Fibroblast of pulmonary artery (primary cell): ENCODE measurements around the gene PAPSS1.

Source experiments
- DNase-seq: peaks from one replicate; pipeline ENCODE4 v3.0.0-alpha.2; 2010; ENCODE audit warnings: low read depth
- H3K4me3 ChIP-seq: replicated peaks from 2 replicates; pipeline ENCODE4 v1.5.1; 2011; ENCODE audit warnings: low read depth, mild to moderate bottlenecking, control low read depth, low read length, moderate library complexity
- TF ChIP-seq, protein P1 (sequence below): IDR thresholded peaks from 2 replicates; pipeline ENCODE4 v1.5.1; 2011; ENCODE audit warnings: mild to moderate bottlenecking, control low read depth, low read length, inconsistent platforms; ENCODE audit errors: missing control alignments

The PAPSS1 gene

GRCh38 chr4:107592519-107592918, 127.5 kb downstream of the PAPSS1 start:
- no peak for DNase-seq
- TF ChIP-seq, protein P1, sequence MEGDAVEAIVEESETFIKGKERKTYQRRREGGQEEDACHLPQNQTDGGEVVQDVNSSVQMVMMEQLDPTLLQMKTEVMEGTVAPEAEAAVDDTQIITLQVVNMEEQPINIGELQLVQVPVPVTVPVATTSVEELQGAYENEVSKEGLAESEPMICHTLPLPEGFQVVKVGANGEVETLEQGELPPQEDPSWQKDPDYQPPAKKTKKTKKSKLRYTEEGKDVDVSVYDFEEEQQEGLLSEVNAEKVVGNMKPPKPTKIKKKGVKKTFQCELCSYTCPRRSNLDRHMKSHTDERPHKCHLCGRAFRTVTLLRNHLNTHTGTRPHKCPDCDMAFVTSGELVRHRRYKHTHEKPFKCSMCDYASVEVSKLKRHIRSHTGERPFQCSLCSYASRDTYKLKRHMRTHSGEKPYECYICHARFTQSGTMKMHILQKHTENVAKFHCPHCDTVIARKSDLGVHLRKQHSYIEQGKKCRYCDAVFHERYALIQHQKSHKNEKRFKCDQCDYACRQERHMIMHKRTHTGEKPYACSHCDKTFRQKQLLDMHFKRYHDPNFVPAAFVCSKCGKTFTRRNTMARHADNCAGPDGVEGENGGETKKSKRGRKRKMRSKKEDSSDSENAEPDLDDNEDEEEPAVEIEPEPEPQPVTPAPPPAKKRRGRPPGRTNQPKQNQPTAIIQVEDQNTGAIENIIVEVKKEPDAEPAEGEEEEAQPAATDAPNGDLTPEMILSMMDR = no peak
- no peak overlapping the region for H3K4me3 ChIP-seq

- no peak overlapping the region for H3K4me3 ChIP-seq
- TF ChIP-seq, protein P1 = no peak
- DNase-seq = no peak
Observed at GRCh38 chr4:107589269-107589668, 130.8 kb downstream of the PAPSS1 start.

DNA sequence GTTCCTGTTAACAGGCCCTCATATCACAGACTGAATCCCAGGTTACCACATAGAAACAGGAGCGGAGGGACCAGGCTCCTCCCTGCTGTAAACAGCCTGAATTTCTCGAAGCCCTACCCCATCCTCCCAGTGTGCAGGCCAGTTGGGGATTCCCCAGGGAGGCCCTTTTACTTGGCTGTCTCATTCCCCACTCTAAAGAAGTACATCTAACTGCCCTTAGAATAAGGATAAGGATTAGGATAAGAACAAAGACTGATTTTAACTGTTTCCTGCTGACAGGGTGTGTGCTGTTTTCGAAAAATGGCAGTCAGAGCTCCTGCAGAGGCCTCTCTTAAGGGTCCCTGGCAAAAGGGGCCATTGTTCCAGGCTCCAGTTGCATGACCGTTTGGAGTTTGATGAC, 133.7 kb downstream of the PAPSS1 start:
- no peak overlapping the region for H3K4me3 ChIP-seq
- TF ChIP-seq, protein P1 = no peak
- DNase-seq = peak; percentile 31

DNA sequence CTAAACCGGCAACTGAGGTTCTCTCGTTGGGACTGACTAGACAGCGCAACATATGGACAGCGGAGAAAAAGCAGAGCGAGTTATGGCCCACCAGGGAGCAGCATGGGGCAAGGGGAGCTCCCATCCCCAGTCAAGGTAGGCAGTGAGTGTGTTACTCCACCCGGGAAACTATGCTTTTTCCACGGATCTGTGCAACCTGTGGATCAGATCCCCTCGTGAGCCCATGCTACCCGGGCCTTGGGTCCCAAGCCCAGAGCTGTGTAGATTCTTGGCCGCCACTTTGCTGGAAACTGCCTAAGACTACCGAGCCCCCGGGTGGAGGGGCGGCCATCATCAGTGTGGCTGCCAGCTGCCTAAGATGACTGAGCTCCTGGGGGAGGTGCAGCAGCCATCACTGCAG, 140.9 kb downstream of the PAPSS1 start:
- no peak for DNase-seq
- TF ChIP-seq, protein P1 = no peak
- no peak overlapping the region for H3K4me3 ChIP-seq

GRCh38 chr4:107578321-107578720, 141.7 kb downstream of the PAPSS1 start:
- no peak for DNase-seq
- no peak overlapping the region for H3K4me3 ChIP-seq
- TF ChIP-seq, protein P1 = no peak

DNA sequence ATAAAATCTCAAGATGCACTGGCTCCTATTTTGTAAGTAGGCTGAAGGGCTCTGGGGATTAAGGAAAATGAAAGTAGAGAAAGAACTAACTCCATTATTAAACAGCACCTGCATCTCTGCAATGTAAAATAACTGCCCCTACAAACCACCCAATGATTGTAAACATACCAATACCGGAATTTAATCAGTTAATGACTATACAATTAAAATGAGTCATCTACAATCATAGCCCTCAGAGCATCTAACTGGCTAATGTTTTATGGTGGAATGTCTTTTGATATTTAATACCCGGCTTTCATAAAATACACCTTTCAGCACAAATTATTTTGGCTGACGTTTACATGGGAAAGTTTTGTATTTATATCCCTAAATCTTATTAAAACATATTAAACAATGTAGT, 142.3 kb downstream of the PAPSS1 start:
- TF ChIP-seq, protein P1 = no peak
- no peak overlapping the region for H3K4me3 ChIP-seq
- no peak for DNase-seq

DNA sequence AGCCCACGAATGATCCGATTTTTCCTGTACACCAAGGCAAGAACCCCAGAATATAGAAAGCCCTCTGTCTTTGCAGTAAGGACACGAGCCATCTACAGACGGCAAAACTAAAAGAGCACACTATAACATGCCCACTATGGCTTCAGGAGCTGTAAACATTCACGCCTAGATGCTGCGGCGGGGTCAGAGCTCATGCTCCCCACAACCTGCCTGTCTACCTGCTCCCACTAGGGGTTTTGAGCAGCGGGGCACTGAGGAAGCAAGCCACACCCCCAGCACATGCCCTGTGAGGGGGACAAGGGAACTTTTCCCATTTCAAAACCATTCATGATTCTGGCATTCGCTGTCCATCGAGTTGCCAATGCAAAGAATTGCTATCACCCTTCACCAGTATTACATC, 144.8 kb downstream of the PAPSS1 start:
- no peak for DNase-seq
- H3K4me3 ChIP-seq = no peak overlapping the region
- TF ChIP-seq, protein P1 = no peak
